ENCODE measurements around the gene VPS51.
A peak's percentile ranks its signal among the peaks of the same experiment; 100 is the strongest.

Gene VPS51

DNA sequence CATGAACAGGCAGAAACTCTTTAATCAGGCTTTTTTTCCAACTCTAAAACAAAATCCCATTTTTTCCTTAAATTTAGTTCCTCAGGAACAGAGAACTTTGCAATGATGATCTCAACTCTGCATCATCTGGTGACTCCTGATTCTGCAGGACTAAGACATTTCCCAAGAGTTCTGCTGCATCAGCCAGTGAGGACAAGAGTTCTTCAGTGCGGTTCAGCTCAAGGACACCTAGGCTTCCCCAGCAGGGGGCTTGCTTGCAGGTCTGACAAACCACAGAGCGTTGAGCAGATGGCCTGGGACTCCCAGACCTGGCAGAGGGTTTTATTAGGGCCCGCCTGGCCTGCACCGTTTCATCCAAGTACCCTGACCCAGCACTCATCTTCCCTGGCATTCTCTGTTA is 18.6 kb upstream of the VPS51 start:
- peak; percentile 44 for DNase-seq

DNA sequence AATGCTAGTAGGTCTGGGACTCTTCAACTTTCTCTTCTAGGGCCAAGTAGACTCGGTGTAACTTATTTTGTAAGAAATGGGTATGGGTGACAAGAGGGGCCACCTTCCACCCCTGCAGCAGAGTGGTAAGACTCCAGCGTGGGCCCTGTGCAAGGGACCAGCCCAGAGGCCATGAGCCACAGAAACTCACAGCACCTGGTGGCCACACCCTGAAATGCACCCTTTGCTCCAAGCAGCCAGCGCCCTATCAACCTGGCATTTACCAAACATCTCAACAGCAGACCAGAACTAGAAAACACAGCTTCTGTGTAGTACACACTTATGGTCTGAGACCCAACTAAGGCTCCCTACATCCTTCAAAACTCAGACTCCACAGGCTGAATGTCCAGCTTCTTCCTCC is 17.9 kb upstream of the VPS51 start:
- peak; percentile 59 for DNase-seq

DNA sequence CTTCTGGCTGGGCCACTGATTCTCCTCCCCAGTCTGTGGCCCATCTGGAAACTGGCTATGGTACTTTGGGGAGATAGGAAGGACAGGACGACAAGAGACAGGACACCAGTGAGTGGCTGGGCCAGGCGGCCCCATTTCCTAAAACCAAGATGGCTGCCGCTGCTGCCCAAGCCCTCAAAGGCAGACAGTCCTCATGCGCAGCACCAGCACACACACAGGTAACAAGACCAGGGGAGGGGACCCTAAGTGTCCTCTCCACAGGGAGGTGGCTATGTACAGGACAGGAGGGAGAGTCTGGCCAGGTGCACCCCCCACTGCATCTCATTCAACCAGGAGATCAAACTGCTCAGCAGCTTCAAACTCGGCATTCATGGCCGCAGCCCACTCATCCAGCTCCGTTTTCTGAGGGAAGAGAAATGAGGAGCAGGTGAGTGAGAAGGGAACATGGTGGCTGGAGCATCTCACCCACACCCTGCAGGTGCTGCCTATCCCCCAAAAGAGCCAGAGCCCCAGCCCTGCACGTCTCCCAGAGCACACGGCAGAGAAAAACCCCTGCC is 17.1 kb upstream of the VPS51 start:
- no peak for DNase-seq

DNA sequence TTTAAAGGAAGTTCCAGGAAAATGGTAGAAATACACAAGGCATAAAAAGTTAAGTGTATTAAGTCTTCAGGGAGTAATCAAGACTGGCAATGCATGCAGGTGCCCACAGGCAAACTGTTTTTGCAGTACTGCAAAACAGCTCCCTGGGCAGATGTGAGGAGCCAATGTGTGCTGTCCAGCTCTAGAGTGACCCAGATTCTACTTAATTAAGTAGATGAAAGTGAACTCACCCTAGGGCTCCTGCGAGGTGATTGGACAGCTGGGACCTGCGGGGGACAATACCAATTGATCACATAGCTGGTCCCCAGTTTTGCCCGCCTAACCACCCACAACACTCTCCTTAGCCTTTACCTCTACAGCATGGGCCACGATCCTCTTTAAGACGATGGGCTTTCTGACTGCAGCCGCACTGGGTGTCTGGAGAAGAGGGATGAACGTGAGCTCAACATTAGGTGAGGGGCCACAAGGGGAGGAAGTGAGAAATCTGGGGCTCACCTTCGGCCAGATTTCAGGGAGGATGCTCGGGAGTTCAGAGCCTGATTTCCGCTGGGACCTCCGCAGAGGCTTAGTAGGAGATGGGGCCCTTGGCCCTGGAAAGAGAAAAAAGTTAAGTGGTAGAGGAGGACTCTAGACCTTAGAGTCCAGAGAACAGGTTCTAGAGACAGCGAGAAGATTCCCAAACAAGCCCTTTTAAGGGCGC is 12.7 kb upstream of the VPS51 start:
- DNase-seq, result no peak

DNA sequence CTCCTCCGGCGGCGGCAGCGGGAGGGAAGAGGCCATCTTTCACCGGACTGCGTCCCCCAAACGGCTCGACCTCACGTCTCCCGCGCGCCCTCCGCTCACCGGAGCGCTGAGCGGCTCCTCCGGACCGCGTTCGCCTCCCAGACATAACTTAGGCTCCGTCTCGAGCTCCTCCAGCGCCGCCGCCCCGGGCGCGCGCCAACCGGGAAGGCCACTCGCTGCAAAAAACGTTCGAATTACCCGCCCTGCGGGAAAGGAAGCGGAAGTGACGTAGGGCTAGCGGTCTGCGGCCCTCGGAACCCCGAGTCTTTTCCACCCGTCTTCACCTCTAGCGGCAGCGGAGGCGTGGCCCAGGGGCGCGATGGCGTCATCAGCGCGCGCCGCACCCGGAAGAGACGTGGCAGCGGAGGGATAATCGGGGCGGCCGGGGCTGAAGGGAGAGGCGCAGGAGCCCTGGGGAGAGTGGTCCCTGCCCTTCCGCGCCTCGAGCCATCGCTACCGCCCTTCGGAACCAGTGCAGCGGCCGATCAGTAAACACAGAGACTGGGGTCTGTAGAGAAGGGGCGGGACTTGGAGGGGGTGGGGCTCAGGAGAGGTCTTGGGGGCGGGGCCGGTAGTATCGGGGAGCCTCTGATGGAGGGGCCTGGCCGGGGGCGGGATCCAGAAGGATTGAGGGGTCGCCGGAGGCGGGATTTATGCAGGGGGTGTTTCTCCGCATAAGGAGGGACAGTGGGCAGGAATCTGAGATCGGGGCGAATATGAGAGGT is 12.0 kb upstream of the VPS51 start, which contains the start of the genes CDCA5 and ZFPL1:
Gene CDCA5, minus strand, starts transcription at position 207 of the 764 bp plus-strand sequence. Its CDS starts 62 bp downstream, at position 145.
Gene ZFPL1, plus strand, starts transcription at position 389 of the 764 bp plus-strand sequence. CDS start 477 bp downstream, outside the sequence.
- DNase-seq, result peak; percentile 98

DNA sequence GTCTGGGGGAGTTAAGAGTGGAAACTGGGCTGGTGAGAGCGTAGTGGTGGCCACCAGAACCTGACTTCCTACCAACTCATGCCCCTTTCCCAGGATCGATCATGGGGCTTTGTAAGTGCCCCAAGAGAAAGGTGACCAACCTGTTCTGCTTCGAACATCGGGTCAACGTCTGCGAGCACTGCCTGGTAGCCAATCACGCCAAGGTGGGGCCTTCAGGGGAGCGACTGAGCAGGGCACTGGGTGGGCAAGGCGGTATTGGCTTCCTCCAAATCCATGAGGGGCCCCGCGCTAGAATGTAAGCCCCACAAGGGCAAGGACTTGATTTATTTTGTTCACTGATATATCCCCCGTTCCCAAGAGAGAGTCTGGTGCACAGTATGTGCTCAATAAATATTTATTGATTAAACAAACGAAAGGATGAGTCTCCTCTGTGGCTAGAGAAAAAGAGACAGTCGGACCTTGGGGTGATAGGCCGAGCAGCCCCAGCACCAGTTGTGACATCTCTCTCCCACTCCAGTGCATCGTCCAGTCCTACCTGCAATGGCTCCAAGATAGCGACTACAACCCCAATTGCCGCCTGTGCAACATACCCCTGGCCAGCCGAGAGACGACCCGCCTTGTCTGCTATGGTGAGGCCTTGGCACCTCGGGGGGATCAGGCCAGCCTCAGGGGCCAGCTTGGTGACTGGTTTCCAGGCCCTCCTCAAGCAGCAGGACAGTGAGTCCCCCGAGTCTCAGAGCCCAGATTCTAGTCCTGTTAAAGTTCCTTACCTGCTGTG is 11.2 kb upstream of the VPS51 start:
- no peak for DNase-seq

DNA sequence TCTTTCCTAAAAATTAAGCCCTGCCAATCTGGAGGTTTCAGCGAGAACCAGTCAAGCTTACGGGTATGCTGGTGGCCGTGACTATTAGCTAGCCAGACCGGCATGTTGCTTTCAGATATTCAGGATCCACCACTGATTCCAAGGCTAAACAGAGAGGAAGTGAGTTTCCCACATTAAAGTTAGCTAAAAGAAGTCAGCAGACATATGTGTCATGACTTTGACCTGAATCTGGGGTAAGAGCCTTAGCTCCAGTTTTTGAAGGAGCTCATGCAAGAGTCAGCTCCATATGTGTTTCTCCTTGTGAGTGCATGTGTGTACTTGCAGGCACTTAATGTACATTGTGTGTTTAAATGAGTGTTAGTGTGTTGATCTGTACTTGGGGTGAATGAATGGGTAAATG is 10.6 kb upstream of the VPS51 start:
- DNase-seq, result peak; percentile 36

DNA sequence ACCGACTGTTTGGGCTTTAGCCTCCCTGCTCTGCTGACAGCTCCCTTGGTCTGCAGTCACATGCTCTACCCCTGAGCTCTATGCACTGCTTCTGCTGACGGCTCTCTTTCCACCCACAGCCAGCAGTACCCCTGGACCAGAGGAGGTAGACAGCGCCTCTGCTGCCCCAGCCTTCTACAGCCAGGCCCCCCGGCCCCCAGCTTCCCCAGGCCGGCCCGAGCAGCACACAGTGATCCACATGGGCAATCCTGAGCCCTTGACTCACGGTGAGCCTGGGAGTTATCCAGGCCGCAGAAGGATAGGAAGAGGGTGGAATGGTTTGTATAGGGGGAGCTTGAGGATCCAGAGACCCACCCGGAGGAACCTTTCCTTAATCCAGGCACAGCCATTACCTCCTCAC is 9.2 kb upstream of the VPS51 start:
- no peak for DNase-seq

DNA sequence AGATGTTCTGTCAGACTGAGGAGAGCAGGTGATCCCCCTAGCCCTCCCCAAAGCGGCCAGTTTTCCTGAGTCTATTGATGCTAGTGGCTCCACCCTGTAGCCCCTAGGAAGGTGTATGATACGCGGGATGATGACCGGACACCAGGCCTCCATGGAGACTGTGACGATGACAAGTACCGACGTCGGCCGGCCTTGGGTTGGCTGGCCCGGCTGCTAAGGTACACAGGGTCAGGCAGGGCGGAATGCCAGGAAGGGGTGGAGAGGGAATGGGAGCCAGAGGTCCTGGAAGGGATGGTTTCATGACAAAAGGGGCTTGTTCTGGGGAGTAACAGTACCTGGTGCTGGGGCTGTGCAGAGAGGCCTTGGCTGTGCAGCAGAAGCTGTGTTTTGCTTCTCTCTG is 8.8 kb upstream of the VPS51 start:
- DNase-seq, result no peak

DNA sequence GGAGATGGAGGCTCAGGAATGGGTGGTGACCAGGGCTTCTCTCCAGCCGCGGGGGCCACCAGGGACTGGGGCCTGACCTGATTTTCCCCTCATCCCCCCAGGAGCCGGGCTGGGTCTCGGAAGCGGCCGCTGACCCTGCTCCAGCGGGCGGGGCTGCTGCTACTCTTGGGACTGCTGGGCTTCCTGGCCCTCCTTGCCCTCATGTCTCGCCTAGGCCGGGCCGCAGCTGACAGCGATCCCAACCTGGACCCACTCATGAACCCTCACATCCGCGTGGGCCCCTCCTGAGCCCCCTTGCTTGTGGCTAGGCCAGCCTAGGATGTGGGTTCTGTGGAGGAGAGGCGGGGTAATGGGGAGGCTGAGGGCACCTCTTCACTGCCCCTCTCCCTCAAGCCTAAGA is 8.2 kb upstream of the VPS51 start:
- no peak for DNase-seq

DNA sequence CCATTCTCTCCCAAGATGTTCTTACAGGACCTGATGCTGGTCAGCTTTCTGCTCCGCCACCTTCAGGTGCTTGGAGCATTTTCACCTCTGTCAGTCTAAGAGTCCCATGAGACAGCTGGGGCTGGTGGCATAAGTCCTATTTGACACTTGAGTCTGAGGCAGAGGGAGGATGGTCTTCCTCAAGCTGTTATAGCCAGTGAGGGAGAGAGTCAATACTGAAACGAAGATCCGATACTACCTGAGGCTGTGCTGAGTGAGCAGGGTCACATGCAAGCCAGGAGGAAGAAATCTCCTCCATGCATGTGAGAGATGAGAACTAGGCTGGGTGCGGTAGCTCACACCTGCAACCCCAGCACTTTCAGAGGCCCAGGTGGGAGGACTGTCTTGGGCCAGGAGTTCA is 6.4 kb upstream of the VPS51 start:
- DNase-seq, result no peak

DNA sequence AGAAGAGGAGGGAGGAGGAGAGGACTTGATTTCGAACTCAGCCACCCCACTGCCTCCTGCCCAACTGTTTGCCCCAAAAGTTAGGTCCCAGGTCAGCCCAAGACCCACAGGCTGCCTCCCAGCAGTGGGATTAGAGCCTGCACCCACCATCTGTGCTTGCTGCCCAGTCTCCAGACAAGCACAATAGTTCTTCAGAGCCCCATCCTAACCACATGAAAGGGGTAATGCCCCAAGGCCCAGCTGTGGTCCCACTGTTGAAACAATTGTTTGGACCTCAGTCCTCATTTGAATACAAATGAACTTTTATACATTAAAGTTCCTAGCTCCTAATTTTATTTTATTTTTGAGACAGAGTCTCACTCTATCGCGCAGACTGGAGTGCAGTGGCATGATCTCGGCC is 5.4 kb upstream of the VPS51 start:
- no peak for DNase-seq

DNA sequence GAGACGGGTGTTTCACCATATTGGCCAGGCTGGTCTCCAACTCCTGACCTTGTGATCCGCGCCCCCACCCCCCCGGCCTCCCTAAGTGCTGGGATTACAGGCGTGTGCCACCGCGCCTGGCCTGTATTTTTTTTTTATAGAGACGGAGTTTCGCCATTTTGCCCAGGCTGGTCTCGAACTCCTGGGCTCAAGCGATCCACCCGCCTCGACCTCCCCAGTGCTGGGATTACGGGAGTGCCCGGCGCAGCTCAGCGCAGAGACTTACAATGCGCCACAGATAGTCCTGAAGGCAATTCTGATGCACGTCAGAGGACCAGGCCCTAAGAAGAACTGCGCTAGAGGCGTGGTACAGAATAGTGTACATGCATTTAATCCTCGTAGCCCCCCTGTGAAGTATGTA is 587 bp upstream of the VPS51 start:
- DNase-seq, result no peak

DNA sequence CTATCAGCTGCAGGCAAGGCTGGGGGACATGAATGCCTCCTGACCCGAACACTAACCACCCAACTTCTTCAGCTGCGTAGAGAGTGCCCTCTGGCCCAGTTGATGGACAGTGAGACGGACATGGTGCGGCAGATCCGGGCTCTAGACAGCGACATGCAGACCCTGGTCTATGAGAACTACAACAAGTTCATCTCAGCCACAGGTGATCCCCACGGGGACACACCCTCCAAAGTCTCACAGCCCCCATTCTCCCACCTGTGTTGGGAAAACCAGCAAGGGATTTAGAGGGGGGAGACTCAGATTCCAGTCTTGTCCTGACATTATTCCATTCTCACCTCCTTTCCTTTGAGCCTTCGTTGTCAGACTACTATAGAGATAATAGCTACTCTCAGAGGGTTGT is 912 bp downstream of the VPS51 start:
- DNase-seq, result no peak

DNA sequence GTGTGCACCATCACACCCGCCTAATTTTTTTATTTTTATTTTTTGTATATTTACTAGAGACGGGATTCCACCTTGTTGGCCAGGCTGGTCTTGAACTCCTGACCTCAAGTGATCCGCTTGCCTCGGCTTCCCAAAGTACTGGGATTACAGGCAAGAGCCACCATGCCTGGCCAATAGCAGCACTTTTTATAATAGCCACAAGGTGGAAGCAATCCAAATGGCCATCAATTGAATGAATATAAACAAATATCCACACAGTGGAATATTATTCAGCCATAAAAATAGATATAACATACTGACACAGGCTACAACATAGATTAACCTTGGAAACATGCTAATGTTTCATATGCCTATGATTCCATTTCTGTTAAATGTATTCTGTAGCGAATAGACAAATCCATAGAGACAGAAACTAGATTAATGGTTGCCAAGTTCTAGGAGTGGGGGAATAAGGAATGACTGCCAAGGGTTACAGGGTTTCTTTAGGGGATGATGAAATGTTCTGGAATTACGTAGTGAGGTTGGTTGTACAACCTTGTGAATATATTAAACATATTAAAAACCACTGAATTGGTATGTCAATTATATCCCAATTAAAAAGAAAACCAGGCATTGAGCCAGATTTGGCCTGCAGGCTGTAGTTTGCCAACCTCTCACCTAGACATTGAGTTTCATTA is 4.8 kb downstream of the VPS51 start:
- no peak for DNase-seq

DNA sequence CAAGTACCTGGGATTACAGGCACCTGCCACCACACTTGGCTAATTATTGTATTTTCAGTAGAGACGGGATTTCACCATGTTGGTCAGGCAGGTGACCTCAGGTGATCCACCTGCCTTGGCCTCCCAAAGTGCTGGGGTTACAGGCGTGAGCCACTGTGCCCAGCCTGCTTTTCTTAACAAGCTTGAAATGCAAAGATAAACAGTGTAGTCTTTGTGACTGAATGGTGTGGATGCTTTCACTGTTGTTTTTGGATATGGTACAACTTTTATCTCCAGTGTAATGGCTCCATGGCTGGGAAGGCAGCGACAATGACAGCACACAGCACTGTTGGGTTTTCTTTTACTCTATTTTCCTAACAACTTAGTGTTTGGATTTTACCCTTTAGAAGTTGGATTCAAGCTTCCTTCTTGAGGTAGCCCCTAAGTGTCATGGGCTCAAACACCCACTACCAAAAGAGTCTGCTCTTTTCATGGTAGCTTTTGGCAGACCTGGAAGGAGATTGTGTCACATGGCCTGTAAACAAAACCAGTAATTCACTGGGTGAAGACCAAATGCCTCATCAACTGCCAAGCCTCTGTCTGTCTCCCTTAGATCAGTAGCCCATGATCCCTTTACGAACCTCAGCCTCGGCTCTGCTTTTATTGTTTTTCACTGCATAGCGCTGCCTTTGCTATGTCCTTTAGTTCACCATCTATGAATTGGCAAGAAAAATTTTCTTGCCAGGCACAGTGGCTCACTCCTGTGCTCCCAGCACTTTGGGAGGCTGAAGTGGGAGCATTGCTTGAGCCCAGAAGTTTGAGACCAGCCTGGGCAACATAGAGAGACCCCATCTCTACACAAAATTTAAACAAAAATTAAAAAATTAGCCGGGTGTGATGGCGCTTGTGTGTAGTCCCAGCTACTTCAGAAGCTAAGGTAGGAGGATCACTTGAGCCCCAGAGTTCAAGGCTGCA is 6.4 kb downstream of the VPS51 start:
- DNase-seq, result no peak

DNA sequence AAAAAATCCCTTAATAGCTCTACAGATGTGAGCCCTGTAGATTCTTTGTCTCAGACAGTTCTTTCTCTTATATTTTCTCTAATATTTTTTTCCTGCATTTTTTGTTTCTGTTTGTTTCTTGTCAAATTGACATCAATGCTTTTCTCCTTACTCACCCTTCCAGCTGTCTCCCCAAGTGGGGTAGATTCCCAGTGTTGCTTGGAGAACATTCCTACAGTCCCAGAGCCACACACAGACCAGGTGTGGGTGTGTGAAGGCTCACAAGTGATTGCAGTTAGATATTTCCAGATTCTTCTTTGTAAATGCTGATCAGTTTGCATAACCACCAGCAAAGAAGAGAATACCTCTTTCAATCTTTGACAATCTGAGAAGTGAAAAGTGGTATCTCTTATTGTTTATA is 7.5 kb downstream of the VPS51 start:
- DNase-seq, result no peak

DNA sequence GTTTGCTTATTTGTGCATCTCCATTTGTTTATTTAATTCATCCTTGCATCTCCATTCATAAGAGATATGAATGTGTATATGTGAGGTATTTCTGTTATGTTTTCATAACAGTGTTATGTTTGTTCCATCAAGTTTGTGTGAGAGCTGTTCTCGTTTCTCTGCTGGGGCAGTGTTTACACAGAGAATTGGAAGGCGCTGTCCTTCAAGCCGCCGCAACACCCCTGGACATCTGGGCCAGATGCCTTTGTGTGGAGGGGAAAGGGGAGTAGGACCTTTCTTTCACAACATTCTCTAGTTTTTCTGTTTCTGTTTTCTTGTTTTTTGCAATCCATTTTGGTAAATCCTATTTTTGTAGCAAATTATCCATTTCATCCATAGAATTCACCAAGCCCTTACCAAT is 8.6 kb downstream of the VPS51 start:
- DNase-seq, result no peak

DNA sequence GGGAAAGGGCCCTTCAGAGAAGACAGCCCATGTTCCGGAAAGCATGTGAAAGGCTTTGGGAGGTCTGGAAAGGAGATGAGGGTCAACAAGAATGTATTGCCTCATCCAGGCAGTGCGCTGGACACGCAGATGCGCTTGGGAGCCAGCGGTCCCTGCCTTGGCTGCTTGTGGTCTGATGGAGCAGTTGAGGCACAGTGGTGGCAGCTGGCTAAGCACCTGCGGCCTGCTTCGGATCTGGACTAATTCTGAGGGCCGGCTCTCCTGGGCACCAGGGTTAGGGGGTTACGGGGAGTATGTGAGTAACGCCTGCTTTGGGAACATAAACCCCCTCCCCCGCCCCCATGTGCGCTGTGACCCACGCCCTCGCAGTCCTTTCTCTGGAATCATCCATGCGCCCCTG is 11.1 kb downstream of the VPS51 start:
- no peak for DNase-seq

DNA sequence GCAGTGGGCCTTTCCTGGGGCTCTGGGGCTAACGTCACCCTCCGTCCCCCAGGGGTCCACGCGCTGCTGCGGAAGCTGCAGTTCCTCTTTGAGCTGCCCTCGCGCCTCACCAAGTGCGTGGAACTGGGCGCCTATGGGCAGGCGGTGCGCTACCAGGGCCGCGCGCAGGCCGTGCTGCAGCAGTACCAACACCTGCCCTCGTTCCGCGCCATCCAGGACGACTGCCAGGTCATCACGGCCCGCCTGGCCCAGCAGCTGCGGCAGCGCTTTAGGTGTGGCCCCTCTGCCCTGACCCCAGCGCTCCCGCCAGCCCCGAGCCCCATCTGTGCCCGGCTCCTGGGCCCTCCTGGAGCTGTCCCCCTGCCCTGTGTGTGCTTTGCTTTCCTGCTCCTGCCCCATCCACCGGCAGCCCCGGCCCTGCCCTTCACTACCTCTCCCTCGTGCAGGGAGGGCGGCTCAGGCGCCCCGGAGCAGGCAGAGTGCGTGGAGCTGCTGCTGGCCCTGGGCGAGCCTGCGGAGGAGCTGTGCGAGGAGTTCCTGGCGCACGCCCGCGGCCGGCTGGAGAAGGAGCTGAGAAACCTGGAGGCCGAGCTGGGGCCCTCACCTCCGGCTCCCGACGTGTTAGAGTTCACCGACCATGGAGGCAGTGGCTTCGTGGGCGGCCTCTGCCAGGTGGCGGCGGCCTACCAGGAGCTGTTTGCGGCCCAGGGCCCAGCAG is 11.9 kb downstream of the VPS51 start:
- DNase-seq, result no peak

Data from suppressor macrophage treated with lipopolysaccharide for 4 hours (primary cell).